Activated CD8-positive, alpha-beta memory T cell treated with anti-CD3 and anti-CD28 coated beads for 1 hour (primary cell): ENCODE results near the gene ROR1.

Experiments
- DNase-seq, 2 donors: peaks; one replicate each; pipeline ENCODE4 v3.0.0-alpha.2; 2020; ENCODE audit warnings: low read depth in 1 of 2; ENCODE audit errors: extremely low read depth in 1 of 2

ROR1 gene

DNA sequence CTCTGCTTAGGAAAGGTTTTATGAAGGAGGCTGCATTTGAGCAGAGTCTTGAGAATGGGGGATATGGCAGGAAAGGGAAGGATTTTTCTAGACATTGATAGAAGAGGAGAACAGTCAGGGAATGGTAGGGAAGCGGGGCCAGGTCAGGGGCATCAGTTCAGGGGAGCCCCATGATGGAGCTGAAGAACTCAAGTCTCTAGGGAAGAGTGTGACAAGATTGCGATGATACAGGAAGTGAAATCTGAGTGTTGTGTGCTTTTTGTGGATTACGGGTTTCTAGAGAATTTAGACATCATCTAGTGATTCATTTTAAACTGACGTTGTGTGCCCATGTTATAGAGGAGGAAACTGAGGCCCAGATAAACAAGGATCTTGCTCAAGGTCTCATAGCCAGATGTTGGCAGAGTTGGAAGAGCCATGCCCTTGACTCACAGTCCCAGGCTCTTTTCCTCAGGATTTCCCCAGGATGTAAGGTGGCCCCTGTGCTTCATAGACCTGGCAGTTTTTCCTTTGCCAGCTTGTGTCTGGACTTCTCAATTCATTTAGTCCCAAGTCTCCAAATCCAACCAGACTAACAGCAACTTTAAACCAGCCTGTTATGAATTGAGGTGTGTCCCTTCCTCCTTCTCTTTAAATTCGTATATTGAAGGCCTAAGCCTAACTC, 130.3 kb downstream of the ROR1 start:
- no peak for DNase-seq

DNA sequence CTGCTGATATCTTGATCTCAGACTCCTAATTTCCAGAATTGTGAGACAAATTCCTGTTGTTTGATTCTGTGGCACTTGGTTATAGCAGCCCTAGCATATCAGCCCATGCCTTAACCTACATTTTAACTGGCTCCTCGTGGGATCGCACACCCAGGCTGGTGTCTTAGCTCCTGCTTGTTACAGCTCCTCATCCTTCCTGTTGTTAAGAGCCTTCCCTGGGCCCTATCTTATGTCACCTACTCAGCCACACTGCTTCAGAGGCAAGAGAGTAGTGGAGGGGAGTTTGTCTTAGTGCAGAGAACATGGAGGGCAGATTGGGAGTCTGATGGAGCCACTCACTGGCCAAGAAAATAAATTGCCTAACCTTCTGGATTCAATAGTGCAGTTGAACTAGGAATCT, 131.0 kb downstream of the ROR1 start:
- no peak for DNase-seq

DNA sequence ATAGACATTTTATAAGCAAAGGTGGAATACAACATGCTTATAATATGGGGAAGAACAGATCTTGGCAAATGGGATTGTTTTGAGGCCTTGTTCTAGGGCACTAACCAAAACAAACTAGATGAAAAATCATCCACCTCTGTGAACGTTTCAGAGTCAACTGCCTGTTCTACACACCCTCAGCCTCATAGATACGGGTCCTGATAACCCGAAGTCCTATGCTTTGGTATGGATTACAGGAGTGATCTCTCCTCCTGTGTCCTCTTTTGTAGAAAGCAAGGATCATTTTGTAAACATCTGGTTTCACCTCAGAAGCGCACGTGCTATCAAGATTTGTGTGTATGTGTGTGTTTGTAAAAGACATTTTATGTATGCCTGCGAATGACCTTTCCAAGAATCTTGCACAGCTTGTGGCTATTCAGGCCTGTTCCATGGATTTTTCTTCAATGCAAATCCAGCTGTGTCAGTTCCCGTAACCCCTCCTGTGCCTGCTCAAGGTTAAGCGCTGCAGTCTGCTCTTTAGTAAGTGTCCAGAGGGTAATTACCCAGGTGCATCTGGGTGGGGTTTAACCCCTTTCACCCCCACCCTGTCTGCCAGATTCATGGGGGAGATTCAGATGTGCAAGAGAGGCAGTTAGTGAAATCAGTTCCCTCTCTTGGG, 132.4 kb downstream of the ROR1 start:
- no peak for DNase-seq

DNA sequence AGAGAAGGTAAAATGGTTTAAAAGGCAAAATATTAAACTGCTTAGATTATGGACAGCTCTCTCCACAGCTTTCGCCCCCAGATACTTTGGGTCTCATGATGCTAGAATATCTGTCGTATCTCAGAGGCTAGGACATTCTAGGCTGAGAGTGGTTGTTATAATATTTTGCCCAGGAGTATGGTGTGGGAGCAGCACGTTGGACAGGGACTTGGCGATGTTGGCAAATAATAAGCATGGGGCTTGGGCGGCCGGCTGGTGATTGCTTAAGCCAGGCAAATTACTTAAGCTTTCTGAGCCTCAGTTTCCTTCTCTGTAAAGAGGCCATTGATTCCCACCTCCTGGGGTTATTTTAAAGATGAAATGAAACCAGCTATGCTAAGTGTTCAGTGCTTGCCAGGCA, 133.2 kb downstream of the ROR1 start:
- no peak for DNase-seq

DNA sequence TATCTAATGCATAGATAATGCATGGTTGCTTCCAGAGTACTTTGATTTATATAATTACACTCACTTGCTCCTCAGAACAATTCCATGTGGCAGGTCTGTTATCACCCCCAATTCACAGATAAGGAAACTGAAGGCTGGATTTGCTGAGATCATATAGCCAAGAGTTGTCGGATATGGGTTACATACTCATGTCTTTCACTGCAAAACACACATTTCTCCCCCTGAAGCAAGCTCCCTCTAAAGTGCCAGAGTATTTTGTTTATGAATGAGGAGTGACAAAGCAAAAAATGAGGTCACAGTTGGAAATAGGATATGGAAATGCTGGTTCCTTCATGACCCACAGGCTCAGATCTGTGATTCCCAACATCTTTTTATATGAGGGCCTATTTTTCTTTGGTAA, 134.2 kb downstream of the ROR1 start:
- no peak for DNase-seq

DNA sequence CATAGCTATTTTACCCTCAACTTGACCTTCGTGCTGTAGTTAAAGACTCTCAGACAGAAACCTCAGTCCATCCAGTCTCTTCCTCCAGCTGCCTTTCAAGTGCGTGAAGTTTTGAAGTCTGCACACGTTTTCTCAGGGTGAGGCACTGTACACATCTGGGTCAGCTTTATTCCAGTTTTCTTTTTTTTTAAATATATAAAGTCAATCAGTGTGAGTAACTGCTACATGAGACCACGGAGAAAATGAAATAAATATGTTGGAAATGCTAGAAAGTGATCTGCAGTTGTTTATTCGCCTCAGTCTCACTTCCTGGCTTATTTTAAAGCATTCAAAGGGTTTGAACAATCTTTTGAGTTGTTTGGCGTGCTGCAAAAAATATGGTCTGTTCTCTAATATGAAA, 135.7 kb downstream of the ROR1 start:
- no peak for DNase-seq

DNA sequence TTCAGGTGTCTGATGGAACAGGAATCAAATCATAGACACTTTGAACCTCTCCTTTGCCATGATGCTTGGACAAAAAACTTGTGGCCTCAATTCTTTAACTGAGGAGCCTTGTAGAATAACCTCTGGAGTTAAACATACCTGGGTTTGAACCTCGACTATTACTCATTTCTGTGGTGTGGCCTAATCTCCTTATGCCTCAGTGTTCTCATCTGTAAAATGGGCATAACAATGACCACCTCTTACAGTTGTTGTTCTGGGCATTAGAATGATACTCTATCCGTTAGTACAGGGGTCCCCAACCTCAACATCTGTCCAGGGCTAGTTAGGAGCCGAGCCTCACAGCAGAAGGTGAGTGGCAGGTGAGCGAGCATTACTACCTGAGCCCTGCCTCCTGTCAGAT, 137.2 kb downstream of the ROR1 start:
- DNase-seq: no peak

DNA sequence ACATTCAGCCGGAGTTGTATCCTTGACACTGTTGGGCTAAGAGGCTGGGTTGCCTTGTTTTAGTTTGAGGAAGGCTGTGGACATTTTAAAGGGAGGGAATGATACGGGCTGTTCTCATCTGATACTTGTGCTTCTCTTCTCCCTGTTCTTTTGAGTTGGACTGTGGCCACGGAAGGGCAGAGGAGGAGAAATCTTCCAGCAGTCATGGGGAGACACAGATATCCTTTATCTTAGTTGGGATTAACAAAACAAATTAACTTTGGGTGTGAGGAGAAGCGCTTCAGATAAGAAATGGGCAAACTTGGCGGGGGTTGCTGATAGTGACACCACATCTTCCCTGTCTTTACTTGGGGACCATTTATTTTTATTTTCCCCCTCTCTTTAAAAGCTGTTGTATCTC, 138.8 kb downstream of the ROR1 start:
- no peak for DNase-seq

DNA sequence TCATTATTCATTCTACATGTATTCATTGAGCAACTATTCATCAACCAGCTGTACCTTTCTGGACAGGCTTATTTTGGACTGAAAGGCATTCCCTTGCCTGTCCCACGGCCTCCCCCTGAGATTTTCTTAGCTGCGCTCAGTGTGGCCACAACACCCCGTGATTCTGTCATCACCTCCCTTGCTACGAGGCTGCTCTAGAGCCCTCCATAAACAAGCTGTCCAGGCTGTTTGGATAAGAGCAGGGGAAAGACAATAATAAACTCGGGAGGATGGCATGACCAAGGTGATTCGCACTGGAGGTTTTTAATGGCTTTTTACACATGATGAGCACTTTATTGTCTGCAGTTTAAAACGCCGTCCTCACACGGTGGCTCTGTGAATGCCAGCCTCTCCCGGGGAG, 139.7 kb downstream of the ROR1 start:
- no peak for DNase-seq

DNA sequence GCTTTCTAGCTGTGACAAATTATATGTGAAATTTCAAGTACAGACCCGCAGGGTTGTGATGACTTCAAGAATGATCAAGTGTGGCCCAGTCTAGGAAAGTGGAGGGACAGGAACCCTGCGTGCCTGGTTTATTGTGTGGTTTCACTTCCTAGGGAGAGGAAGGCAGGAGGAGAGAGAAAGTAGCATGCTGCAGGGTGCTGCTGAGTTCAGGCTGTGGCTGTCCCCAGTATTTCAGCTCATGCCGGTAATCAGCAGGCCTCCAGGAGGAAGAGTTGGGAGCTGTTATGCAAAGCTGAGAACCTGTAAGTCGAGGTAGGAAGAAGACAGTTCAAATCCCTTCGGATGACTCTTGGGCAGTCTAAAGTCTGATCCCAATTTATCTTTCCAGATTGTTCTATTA, 140.4 kb downstream of the ROR1 start:
- DNase-seq: no peak

DNA sequence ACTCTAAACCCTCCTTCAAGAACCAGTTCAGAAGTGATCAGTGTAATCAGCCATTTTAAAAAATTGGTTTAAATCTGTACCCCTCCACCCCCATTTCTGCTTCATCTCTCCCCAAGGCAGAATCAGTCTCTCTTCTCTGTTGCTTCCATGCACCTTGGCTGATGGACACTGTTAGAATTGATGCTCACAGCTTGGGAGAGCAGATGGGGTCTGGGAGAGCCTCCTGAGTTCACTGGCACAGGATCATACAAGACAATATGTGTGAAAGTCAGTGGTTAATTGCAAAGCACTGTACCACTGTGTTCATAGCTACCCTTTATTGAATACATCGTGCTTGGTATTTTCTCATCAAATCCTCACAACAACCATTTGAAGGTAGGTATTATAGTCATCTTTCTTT, 140.9 kb downstream of the ROR1 start:
- no peak for DNase-seq

DNA sequence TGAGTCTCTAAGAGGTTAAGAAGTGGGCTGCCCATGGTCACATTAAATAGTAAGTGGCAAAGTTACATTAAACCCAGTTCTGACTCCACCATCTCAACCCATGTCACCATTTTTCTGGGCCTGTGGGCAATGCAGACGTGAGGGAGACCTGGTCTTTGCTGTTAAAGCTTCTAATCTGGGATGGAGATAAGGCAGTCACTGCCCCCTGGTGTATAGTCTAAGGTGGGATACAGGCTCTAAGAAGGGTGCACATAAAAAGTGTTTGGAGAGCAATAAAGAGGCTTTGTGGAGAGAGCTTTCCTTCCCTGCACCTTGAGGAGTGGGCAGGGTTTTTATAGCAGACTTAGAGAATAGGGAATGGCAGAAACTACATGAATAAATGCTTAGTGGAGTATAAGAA, 141.3 kb downstream of the ROR1 start:
- DNase-seq: no peak

DNA sequence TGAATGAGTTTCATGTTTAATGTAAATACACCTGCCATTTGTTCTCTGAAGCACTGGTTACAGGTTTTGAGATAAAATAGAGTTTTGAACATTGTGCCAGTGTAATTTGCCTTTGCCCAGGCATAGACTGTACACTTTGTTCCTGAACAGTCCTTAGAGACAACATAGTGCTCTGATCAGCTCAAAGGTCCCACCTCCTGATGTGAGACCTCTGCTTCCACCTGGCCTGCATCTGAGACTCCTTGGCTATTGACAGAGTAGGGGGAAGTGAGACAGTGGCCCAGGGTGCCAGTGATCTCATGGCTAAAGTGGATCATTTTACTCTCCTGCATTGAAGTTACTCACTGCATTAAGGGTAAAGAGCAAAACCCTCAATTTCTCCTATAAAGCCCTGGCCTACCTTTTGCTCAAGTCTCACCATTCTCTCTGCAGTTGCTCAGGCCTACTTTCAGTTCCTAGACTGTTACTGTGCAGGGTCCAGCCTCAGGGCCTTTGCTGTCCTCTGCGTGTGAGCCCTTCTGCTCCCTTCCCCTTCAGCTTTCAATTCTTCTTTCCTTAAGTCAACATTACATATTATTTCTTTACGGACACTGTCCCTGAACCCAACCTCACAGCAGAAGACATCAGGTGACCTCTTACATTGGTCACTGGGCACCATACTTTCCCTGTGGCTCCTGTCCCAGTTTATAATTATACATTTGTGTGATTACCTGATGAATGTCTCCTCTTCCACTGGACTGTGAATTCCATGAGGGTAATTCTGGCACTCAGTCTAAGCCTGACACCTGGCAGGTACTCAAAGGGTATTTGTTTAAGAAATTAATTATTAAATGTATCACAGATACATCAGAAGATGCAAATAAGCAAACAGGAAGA, 142.9 kb downstream of the ROR1 start:
- no peak for DNase-seq

DNA sequence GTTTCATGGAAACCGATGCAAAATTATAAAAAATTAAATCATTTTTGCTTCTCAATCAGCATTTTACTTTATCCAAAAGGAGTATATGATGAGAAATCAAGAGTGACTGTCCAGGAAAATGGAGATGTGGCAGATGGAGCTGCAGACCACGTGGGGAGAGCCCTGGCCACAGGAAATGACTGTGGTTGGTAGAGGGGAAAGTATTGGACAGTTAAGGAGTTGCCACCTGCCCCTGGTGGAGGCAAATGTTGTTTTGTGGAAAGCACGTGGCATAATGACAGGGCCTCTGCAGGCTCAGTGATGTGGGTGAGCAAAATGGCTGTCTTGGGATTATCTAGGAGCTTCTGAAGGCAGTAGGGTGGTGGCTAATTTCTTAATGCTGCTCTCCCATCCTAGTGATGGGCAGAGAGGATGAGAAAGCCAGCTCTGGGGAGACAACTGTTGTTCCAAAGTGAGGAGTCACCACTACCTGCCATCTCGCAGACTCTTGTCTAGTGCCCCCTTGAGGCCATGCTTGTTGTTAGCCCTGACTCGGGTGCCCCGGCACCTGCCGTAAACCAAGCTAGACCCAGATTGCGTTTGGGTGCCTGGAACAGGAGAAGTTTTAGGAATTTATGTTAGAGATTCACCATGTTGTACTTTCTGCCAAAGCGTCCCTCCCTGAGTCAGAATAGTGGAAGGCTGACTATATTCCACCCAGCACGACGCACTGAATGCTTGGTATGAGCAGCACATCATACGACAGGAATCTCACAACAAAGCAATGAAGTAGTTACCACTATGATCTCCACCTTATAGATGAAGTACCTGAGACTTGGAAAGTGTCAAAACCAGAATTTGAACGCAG, 144.0 kb downstream of the ROR1 start:
- DNase-seq: no peak

DNA sequence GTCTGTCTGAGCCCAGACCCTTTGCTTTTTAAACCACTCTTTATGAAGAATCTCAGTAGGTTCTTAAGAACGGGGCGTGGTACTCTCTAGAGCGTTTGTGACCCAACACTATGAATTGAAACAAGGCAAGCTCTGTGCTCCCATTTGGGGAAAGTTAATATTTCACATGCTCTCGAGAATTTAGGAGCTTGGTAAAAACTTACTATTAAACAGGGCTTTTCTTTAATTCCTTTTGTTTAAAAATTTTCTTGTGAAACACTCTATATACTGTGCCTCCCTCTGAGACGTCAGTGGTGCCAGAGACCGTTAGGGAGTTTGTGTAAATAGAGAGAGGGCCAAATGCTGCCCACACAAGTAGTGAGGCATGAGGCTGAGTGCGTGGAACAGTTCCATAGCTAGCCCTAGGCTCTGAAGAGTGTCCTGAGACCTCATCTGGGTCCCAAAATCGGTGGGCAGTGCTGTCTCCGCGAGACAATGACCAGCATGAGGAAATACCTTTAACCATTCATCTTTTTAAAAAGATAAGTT, 144.7 kb downstream of the ROR1 start:
- no peak for DNase-seq

DNA sequence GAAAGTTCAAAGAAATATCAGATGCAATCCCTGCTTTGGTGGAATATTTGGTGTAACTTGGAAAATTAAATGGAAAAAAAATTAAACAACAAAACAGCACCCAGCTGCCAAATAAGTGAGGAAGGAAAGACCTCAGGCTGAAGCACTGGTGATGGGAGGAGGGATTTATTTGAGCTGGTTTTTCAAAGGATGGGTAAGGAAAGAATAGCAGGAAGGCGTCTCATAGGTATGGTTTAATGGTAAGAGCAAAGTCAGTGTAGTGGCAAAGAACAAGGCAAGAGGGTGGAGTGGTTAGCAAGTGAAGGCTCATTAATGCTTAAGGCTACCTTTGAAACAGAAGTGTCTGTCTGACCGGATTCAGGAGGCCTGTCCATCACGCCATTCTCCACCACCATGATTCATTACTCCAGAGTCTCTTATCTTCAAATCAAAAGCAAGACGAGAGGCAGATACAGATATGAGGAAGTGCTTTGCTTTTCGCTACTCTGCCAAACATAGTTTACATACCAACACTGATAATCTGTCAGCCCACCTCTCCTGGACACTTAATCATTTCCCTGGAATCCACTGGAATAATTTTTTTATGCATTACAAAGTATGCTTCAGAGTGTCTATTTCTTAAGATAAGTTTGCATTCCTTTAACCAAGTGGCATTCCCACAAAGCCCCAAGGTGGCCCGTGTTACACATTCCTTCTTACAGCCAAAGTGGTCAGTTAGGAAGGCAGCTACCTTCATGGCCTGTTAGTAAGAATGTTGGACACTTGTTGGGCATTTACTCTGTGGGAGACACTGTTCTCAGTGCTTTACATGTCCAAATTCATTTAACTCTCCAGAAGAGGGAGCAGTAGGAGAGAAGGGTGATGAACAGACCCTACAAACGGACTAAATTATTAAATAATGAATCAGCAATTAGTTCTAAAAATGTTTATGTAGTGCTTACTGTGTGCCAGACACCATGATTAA, 146.6 kb downstream of the ROR1 start:
- DNase-seq: no peak

DNA sequence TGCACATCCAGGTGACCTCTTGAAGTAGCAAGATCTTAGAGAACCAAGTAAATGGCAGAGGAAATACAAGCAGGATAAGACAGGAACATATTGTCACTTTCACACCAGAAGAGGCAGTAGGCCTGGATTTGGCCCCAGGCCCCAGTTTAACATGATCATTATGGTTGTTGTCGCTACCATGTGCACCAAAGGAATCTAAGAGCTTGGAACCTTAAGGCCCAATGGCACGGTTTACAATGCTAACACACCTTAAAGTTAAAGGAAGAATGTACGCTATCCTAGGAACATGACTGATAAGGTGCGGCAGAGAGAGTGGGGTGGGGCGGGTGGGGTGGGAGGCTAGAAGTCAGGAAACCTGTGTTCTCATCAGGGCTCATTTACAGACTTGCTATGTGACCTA, 147.5 kb downstream of the ROR1 start:
- no peak for DNase-seq

DNA sequence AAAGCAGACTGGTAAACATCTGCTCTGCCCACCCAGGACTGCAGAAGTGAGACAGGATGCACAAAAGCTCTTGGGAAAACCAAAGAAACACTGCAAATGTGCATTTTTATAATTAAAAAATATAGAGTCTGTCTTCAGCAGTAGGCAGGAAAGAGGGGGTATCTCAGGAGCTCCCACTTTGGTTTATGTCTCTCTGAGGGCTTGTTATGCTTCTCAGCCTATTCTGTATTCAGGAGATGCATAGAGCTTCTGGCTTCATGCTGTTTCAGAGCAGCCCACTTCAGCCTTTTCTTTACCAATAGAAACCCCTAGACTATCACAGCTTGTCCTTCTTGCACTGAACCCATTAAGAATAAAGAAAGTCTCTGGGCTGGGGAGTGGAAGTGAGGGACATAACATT, 148.0 kb downstream of the ROR1 start:
- DNase-seq: no peak

DNA sequence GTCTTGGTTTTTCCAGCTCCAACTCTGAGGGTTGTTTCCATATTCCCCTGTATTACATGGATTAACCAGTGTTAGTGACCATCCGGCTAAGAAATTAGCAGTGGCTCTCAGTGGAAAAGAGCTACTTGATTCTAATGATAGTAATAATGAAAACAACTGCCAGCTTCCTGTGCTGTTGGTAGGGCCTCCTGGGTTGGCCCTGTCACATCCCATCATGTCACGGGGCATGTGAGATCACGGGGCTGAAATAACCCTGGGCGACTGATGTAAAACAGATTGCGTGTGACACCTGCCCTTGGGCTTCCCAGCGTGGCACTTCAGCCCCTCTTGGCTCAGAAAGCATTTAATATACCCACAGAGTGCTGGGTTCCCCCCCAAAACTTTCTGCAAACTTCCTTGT, 149.0 kb downstream of the ROR1 start:
- no peak for DNase-seq

DNA sequence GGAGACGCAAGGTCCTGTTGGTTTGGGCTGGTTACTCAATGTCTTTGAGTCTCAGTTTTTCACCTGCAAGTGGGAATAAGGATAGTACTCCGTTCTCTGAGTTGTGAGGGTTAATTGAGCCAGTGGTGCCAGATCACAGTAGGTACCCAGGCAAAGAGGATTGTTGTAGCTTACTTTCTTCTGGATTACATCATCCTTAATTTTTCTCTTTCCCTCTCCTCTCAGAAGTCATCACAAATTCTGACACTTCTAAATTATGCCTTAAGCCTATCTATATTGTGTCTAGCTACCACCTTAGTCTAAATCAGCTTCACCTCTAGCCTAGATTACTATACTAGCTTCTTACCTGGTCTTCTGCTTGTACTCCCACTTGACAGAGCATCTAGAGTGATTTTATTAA, 149.5 kb downstream of the ROR1 start:
- no peak for DNase-seq
